PC-9 (cell line): ENCODE results near the gene AP2B1. TPM values are rescaled to one million over a fixed set of nuclear protein-coding genes. Genes with fewer than 3 reads are reported as not detected.
"Not testable (repeated sequence)": the region's sequence is repeated elsewhere in the genome, so short reads cannot be mapped to it uniquely, and the experiment has no call there.

Experiments used
- BruUV-seq: library from RNA; stranded (reverse); fragments of 400-500 nt; replicated peaks from 2 replicates; lab custom pipeline; 2021; lab: Mats Ljungman, UMichigan
- CTCF ChIA-PET: fragments of 300-600 bp; sonication (Branson Sonifier 250); formaldehyde crosslinking; loops from one replicate; lab custom pipeline; 2022; ENCODE audit warnings: antibody characterized with exemption; lab: Charles Lee
- POLR2A ChIA-PET: fragments of 300-600 bp; sonication (Branson Sonifier 250); formaldehyde crosslinking; loops from one replicate; lab custom pipeline; 2022; ENCODE audit warnings: antibody characterized with exemption; ENCODE audit not compliant: unreplicated experiment; lab: Charles Lee
- DNase-seq, 2 experiments: peaks; one replicate each; pipeline versions ENCODE4 v3.0.0 to v3.0.0-alpha.2; 2015 to 2022; ENCODE audit warnings: mixed read lengths in 1 of 2
- H2AFZ ChIP-seq: fragments of 200-600 bp; sonication (generic); 2 replicates; pipeline ENCODE4 v1.8.1; 2017; ENCODE audit warnings: antibody characterized with exemption
- H3F3A ChIP-seq: fragments of 200-600 bp; sonication (generic); 2 replicates; pipeline ENCODE4 v1.8.1; 2017; ENCODE audit warnings: antibody characterized with exemption, mild to moderate bottlenecking, low read depth; ENCODE audit not compliant: insufficient read depth
- H3K27ac ChIP-seq: fragments of 200-600 bp; sonication (generic); 2 replicates; pipeline ENCODE4 v1.6.1; 2016; ENCODE audit warnings: mixed run types
- H3K27me3 ChIP-seq: fragments of 200-600 bp; sonication (generic); 2 replicates; pipeline ENCODE4 v1.6.1; 2016; ENCODE audit warnings: low read depth, mixed run types; ENCODE audit not compliant: insufficient read depth
- H3K36me3 ChIP-seq: fragments of 200-600 bp; sonication (generic); 2 replicates; pipeline ENCODE4 v1.6.1; 2016; ENCODE audit warnings: low read depth, mixed run types
- H3K4me1 ChIP-seq: fragments of 200-600 bp; sonication (generic); replicated peaks from 2 replicates; pipeline ENCODE4 v1.6.1; 2016; ENCODE audit warnings: mixed run types; ENCODE audit not compliant: insufficient read depth
- H3K4me2 ChIP-seq: fragments of 200-600 bp; sonication (generic); 2 replicates; pipeline ENCODE4 v1.6.1; 2017; ENCODE audit warnings: mixed run types
- H3K4me3 ChIP-seq: fragments of 200-600 bp; sonication (generic); 2 replicates; pipeline ENCODE4 v1.6.1; 2016; ENCODE audit warnings: mixed run types
- H3K79me2 ChIP-seq: fragments of 200-600 bp; sonication (generic); 2 replicates; pipeline ENCODE4 v1.6.1; 2017; ENCODE audit warnings: low read depth, mixed run types
- H3K9me2 ChIP-seq: fragments of 200-600 bp; sonication (generic); 2 replicates; pipeline ENCODE4 v1.8.1; 2017; ENCODE audit warnings: mild to moderate bottlenecking; ENCODE audit not compliant: insufficient read depth
- H3K9me3 ChIP-seq: fragments of 200-600 bp; sonication (generic); 2 replicates; pipeline ENCODE4 v1.8.1; 2016; ENCODE audit warnings: low read depth; ENCODE audit not compliant: insufficient read depth
- H4K20me1 ChIP-seq: fragments of 200-600 bp; sonication (generic); 2 replicates; pipeline ENCODE4 v1.8.1; 2017; ENCODE audit not compliant: insufficient read depth
- EZH2 ChIP-seq: fragments of 200-600 bp; sonication (generic); IDR thresholded peaks from 2 replicates; pipeline ENCODE4 v1.8.0; 2017; ENCODE audit warnings: antibody characterized with exemption, low read depth
- intact Hi-C: fragments of 100-400 bp; cut with micrococcal nuclease; formaldehyde crosslinking; loops from one replicate; pipeline ENCODE4 v1.10.0; 2022; ENCODE audit not compliant: unreplicated experiment
- total RNA-seq: library from RNA; stranded (reverse); gene quantifications from 2 replicates; pipeline ENCODE4 v1.2.3, GENCODE V29; 2021
- TF ChIP-seq, protein P1 (sequence below): fragments of 200-600 bp; sonication (generic); conservative IDR thresholded peaks from 2 replicates; pipeline ENCODE4 v1.6.1; 2017; ENCODE audit warnings: mixed run types, antibody characterized with exemption, mild to moderate bottlenecking, moderate library complexity

The AP2B1 gene
- total RNA-seq, 1 experiment from 2014 or later, result 186 TPM

- TF ChIP-seq, protein P1, sequence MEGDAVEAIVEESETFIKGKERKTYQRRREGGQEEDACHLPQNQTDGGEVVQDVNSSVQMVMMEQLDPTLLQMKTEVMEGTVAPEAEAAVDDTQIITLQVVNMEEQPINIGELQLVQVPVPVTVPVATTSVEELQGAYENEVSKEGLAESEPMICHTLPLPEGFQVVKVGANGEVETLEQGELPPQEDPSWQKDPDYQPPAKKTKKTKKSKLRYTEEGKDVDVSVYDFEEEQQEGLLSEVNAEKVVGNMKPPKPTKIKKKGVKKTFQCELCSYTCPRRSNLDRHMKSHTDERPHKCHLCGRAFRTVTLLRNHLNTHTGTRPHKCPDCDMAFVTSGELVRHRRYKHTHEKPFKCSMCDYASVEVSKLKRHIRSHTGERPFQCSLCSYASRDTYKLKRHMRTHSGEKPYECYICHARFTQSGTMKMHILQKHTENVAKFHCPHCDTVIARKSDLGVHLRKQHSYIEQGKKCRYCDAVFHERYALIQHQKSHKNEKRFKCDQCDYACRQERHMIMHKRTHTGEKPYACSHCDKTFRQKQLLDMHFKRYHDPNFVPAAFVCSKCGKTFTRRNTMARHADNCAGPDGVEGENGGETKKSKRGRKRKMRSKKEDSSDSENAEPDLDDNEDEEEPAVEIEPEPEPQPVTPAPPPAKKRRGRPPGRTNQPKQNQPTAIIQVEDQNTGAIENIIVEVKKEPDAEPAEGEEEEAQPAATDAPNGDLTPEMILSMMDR, result no peak
- no peak for TF ChIP-seq EZH2
- no peaks in the 10 kb centered on the region for H3F3A ChIP-seq
- H3K9me3 ChIP-seq, result no peaks in the 10 kb centered on the region
- ChIA-PET POLR2A (no interaction called here), CTCF (interaction anchor here (0.6 kb wide), 2 partner anchors 29 to 1618 kb away, joined by 3 to 5 read pairs; no protein-coding TSS in a partner anchor)
- no peaks in the 10 kb centered on the region for H3K4me1 ChIP-seq
- no peak overlapping the region for H3K4me2 ChIP-seq
- H3K27me3 ChIP-seq, result peaks cover 32% of the 10 kb centered on the region
- intact Hi-C loops, result loop anchor here (5.0 kb wide), 1 partner anchor 188 kb away; no protein-coding TSS in a partner anchor
- no peaks in the 10 kb centered on the region for H3K9me2 ChIP-seq
- no peaks in the 10 kb centered on the region for H4K20me1 ChIP-seq
- no peaks in the 10 kb centered on the region for H3K36me3 ChIP-seq
- H3K79me2 ChIP-seq, result no peaks in the 10 kb centered on the region
- BruUV-seq, result no TSS peak
- H2AFZ ChIP-seq, result no peak overlapping the region
- no peak overlapping the region for H3K4me3 ChIP-seq
- no peak overlapping the region for H3K27ac ChIP-seq
- DNase-seq, result no peak
Measured at GRCh38 chr17:35559495-35560210, 27.5 kb upstream of the AP2B1 start.

GRCh38 chr17:35560703-35561102 lies 26.4 kb upstream of the AP2B1 start, which contains the start of gene SLFN14:
SLFN14 (minus strand) TSS chr17:35560819; CDS start chr17:35558062, 2,757 bp downstream.
- Histone ChIP-seq H3F3A (no peaks in the 10 kb centered on the region), H3K4me1 (no peaks in the 10 kb centered on the region), H3K4me3 (no peak within 1 kb of the TSS), H3K9me2 (no peaks in the 10 kb centered on the region), H3K9me3 (no peaks in the 10 kb centered on the region), H4K20me1 (no peaks in the 10 kb centered on the region), H3K79me2 (no peaks in the 10 kb centered on the region), H3K27me3 (peaks cover 37% of the 10 kb centered on the region), H3K36me3 (no peaks in the 10 kb centered on the region), H2AFZ (no peak within 1 kb of the TSS), H3K4me2 (no peak within 1 kb of the TSS), H3K27ac (no peak within 1 kb of the TSS)
- ChIA-PET POLR2A (no interaction called here), CTCF (no interaction called here)
- TF ChIP-seq EZH2, result no peak
- TF ChIP-seq, protein P1, result no peak
- no peak for DNase-seq
- no TSS peak for BruUV-seq
- intact Hi-C loops, result no loop called here

- H3K27ac ChIP-seq, BruUV-seq, H3K4me2 ChIP-seq, H3K9me2 ChIP-seq, intact Hi-C loops, H3K79me2 ChIP-seq, POLR2A ChIA-PET, H2AFZ ChIP-seq, H3K36me3 ChIP-seq, H3K9me3 ChIP-seq, H3F3A ChIP-seq, H3K4me1 ChIP-seq, H4K20me1 ChIP-seq, H3K4me3 ChIP-seq, DNase-seq: not testable (repeated sequence)
- CTCF ChIA-PET, result interaction anchor here (0.7 kb wide), 1 partner anchor 185 kb away, joined by 4 read pairs; no protein-coding TSS in a partner anchor
- H3K27me3 ChIP-seq, result peaks cover 25% of the 10 kb centered on the region
Measured at GRCh38 chr17:35563181-35563580, 23.9 kb upstream of the AP2B1 start.
